Gastroesophageal sphincter (tissue), 3 donors: ENCODE measurements around the gene L3MBTL1.

Experiments used
- POLR2A ChIP-seq, 2 donors: fragments of 450-650 bp; IDR thresholded peaks; one replicate each; pipeline ENCODE4 v1.6.1; 2017; ENCODE audit warnings: antibody characterized with exemption in 2 of 2, mild to moderate bottlenecking in 2 of 2, moderate library complexity in 1 of 2
- TF ChIP-seq, protein P1 (sequence below), 4 experiments: fragments of 200-600 bp in 2 of 4; fragments of 450-650 bp in 2 of 4; sonication (generic) in 1 of 4; IDR thresholded peaks; one replicate each; pipeline ENCODE4 v1.5.1; 2017 to 2019; ENCODE audit warnings: antibody characterized with exemption in 4 of 4, mild to moderate bottlenecking in 2 of 4, moderate library complexity in 2 of 4

DNA sequence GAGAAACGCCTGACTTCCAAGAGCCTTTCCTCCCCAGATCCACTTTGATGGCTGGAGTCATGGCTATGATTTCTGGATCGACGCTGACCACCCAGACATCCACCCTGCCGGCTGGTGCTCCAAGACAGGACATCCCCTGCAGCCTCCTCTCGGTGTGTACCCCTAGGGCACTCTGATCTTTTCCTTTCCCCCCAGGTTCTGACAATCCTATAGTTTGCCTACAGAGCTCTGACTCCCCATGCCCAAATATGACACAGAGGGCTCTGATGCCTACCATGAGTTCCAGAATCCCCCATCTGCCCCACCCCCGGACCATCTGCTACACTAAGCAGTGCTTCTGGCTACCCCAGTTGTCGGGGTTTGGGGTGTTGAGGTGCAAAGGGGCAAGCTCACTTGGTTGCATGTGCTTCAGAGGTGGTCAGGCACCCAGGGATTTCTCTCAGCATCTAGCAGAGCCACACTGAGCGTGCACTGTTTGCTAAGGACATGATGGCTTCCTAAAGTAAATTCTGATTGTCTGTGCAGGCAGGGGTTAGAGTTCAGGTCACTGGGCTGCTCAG lies 27.4 kb downstream of the L3MBTL1 start:
- TF ChIP-seq, protein P1, sequence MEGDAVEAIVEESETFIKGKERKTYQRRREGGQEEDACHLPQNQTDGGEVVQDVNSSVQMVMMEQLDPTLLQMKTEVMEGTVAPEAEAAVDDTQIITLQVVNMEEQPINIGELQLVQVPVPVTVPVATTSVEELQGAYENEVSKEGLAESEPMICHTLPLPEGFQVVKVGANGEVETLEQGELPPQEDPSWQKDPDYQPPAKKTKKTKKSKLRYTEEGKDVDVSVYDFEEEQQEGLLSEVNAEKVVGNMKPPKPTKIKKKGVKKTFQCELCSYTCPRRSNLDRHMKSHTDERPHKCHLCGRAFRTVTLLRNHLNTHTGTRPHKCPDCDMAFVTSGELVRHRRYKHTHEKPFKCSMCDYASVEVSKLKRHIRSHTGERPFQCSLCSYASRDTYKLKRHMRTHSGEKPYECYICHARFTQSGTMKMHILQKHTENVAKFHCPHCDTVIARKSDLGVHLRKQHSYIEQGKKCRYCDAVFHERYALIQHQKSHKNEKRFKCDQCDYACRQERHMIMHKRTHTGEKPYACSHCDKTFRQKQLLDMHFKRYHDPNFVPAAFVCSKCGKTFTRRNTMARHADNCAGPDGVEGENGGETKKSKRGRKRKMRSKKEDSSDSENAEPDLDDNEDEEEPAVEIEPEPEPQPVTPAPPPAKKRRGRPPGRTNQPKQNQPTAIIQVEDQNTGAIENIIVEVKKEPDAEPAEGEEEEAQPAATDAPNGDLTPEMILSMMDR (IDR thresholded peaks at IDR 0.05): no peak
- TF ChIP-seq POLR2A (IDR thresholded peaks at IDR 0.05): no peak
